Peyer's patch (tissue), 4 donors: ENCODE results near the gene NUP62. TPM values are rescaled to one million over a fixed set of nuclear protein-coding genes. Genes with fewer than 3 reads are reported as not detected.

Experiments used
- DNase-seq, 3 donors: peaks; one replicate each; pipeline ENCODE4 v3.0.0-alpha.2; 2017 to 2019
- H3K27ac ChIP-seq, 4 donors: fragments of 200-600 bp; sonication (generic); one replicate each; pipeline ENCODE4 v1.5.1; 2016 to 2019
- H3K27me3 ChIP-seq, 2 donors: fragments of 200-600 bp; sonication (generic); one replicate each; pipeline ENCODE4 v1.5.1; 2019
- H3K36me3 ChIP-seq, 3 donors: fragments of 200-600 bp; sonication (generic); one replicate each; pipeline ENCODE4 v1.5.1; 2016 to 2019
- H3K4me1 ChIP-seq, 4 donors: fragments of 200-600 bp; sonication (generic); one replicate each; pipeline ENCODE4 v1.5.1; 2016 to 2019
- H3K4me3 ChIP-seq, 4 donors: fragments of 200-600 bp; sonication (generic); 1 replicate in 3 of 4; 2 replicates in 1 of 4; pipeline ENCODE4 v1.5.1; 2016 to 2019; ENCODE audit warnings: mild to moderate bottlenecking in 1 of 4
- H3K9me3 ChIP-seq, 4 donors: fragments of 200-600 bp; sonication (generic); one replicate each; pipeline ENCODE4 v1.5.1; 2016 to 2019; ENCODE audit warnings: mild to moderate bottlenecking in 1 of 4
- CTCF ChIP-seq, 6 experiments: fragments of 450-650 bp in 4 of 6; fragments of 200-600 bp in 2 of 6; sonication (generic) in 1 of 6; IDR thresholded peaks; one replicate each; pipeline ENCODE4 v1.5.1; 2017 to 2019; ENCODE audit warnings: antibody characterized with exemption in 6 of 6, mild to moderate bottlenecking in 3 of 6, moderate library complexity in 1 of 6
- POLR2A ChIP-seq, 2 donors: fragments of 450-650 bp; IDR thresholded peaks; one replicate each; pipeline ENCODE4 v1.5.1; 2017; ENCODE audit warnings: antibody characterized with exemption in 2 of 2, mild to moderate bottlenecking in 2 of 2, moderate library complexity in 2 of 2
- total RNA-seq, 4 donors: library from RNA; depleted of rRNA; stranded (reverse); fragments of >200 nt; gene quantifications; one replicate each; pipeline ENCODE4 v1.1.0, GENCODE V29; 2016

The NUP62 gene
- total RNA-seq, 4 donors from 2014 or later = 40.0 to 54.5 (median 46.0) TPM

- no peak overlapping the region for H3K27ac ChIP-seq
- H3K4me3 ChIP-seq = no peak overlapping the region
- peaks cover 0 to 30% (median 0%) of the 10 kb centered on the region in 3 donors for H3K36me3 ChIP-seq
- no peak for TF ChIP-seq CTCF (IDR thresholded peaks at IDR 0.05)
- no peak for TF ChIP-seq POLR2A (IDR thresholded peaks at IDR 0.05)
- DNase-seq = no peak
- no peaks in the 10 kb centered on the region for H3K27me3 ChIP-seq
- peaks cover 0 to 15% (median 7%) of the 10 kb centered on the region in 4 donors for H3K4me1 ChIP-seq
- no peaks in the 10 kb centered on the region for H3K9me3 ChIP-seq
Measured at GRCh38 chr19:49906879-49907564, 22.3 kb downstream of the NUP62 start.

GRCh38 chr19:49904136-49904535, 25.2 kb downstream of the NUP62 start:
- Histone ChIP-seq H3K4me3 (no peak overlapping the region), H3K27me3 (no peaks in the 10 kb centered on the region), H3K27ac (no peak overlapping the region), H3K4me1 (peaks cover 0 to 11% (median 2%) of the 10 kb centered on the region in 4 donors), H3K9me3 (no peaks in the 10 kb centered on the region), H3K36me3 (peaks cover 0 to 26% (median 0%) of the 10 kb centered on the region in 3 donors)
- TF ChIP-seq CTCF (IDR thresholded peaks at IDR 0.05) (no peak), POLR2A (IDR thresholded peaks at IDR 0.05) (no peak)
- DNase-seq = no peak

- Histone ChIP-seq H3K9me3 (no peaks in the 10 kb centered on the region), H3K27me3 (no peaks in the 10 kb centered on the region)
- peak in 2 of 3 donors; percentile 67 to 78 for DNase-seq
Measured at GRCh38 chr19:49896863-49897621, 32.3 kb downstream of the NUP62 start, which contains the start of gene IL4I1. TSS of gene IL4I1 (minus strand) at chr19:49896887. CDS start at chr19:49896160, 727 bp downstream.

GRCh38 chr19:49895566-49896297, 33.6 kb downstream of the NUP62 start:
- peak overlapping the region in 1 of 4 donors; percentile 72 for H3K27ac ChIP-seq
- H3K36me3 ChIP-seq = no peaks in the 10 kb centered on the region
- H3K9me3 ChIP-seq = no peaks in the 10 kb centered on the region
- no peak for DNase-seq
- no peak overlapping the region for H3K4me3 ChIP-seq
- TF ChIP-seq CTCF (IDR thresholded peaks at IDR 0.05) (no peak), POLR2A (IDR thresholded peaks at IDR 0.05) (no peak)
- no peaks in the 10 kb centered on the region for H3K27me3 ChIP-seq
- peaks cover 0 to 25% (median 16%) of the 10 kb centered on the region in 4 donors for H3K4me1 ChIP-seq

More at GRCh38 chr19:49896863-49897621, 32.3 kb downstream of the NUP62 start, which contains the start of gene IL4I1:
- H3K4me1 ChIP-seq = peaks cover 0 to 25% (median 15%) of the 10 kb centered on the region in 4 donors
- no peak for TF ChIP-seq CTCF (IDR thresholded peaks at IDR 0.05)
- no peak for TF ChIP-seq POLR2A (IDR thresholded peaks at IDR 0.05)
- peak within 1 kb of the TSS in 3 of 4 donors; percentile 15 to 30 (median 29) for H3K4me3 ChIP-seq
- peak within 1 kb of the TSS; percentile 42 to 73 (median 68) for H3K27ac ChIP-seq
- H3K36me3 ChIP-seq = no peaks in the 10 kb centered on the region

- no peak for DNase-seq
- Histone ChIP-seq H3K36me3 (no peaks in the 10 kb centered on the region), H3K4me1 (peaks cover 0 to 31% (median 22%) of the 10 kb centered on the region in 4 donors), H3K27ac (peak overlapping the region in 1 of 4 donors; percentile 72), H3K4me3 (no peak overlapping the region), H3K27me3 (no peaks in the 10 kb centered on the region), H3K9me3 (no peaks in the 10 kb centered on the region)
- TF ChIP-seq POLR2A (IDR thresholded peaks at IDR 0.05) (no peak), CTCF (IDR thresholded peaks at IDR 0.05) (no peak)
Measured at GRCh38 chr19:49894879-49895565, 34.3 kb downstream of the NUP62 start.
